Fibroblast of the aortic adventitia (primary cell): ENCODE results near the gene ACAD11. TPM values are rescaled to one million over a fixed set of nuclear protein-coding genes. Genes with fewer than 3 reads are reported as not detected.

Experiments used
- DNase-seq: peaks from one replicate; pipeline ENCODE4 v3.0.0-alpha.2; 2010; ENCODE audit warnings: low read depth
- H3K4me3 ChIP-seq: 2 replicates; pipeline ENCODE4 v1.5.1; 2011; ENCODE audit warnings: low read depth, mild to moderate bottlenecking, control low read depth, low read length, moderate library complexity
- CTCF ChIP-seq: IDR thresholded peaks from 2 replicates; pipeline ENCODE4 v1.5.1; 2011; ENCODE audit warnings: mild to moderate bottlenecking, low read length, control low read depth, inconsistent platforms; ENCODE audit not compliant: insufficient read depth
- total RNA-seq: library from RNA; depleted of rRNA; stranded (reverse); fragments of >200 nt; gene quantifications from 2 replicates; pipeline ENCODE4 v1.2.3, GENCODE V29; 2012; ENCODE audit warnings: low replicate concordance

Gene ACAD11
- total RNA-seq, 1 donor, result 37.8 TPM

GRCh38 chr3:132570016-132570415, 89.6 kb downstream of the ACAD11 start:
- DNase-seq, result no peak
- TF ChIP-seq CTCF, result no peak
- no peak overlapping the region for H3K4me3 ChIP-seq

GRCh38 chr3:132569580-132569979, 90.0 kb downstream of the ACAD11 start:
- no peak overlapping the region for H3K4me3 ChIP-seq
- no peak for TF ChIP-seq CTCF
- peak; percentile 80 for DNase-seq

GRCh38 chr3:132569153-132569552, 90.5 kb downstream of the ACAD11 start:
- peak; percentile 68 for DNase-seq
- TF ChIP-seq CTCF, result no peak
- H3K4me3 ChIP-seq, result no peak overlapping the region

GRCh38 chr3:132568422-132568821, 91.2 kb downstream of the ACAD11 start:
- H3K4me3 ChIP-seq, result no peak overlapping the region
- DNase-seq, result no peak
- TF ChIP-seq CTCF, result no peak

GRCh38 chr3:132564070-132564465, 95.5 kb downstream of the ACAD11 start:
- DNase-seq, result no peak
- no peak overlapping the region for H3K4me3 ChIP-seq
- TF ChIP-seq CTCF, result no peak

GRCh38 chr3:132563420-132564069, 96.1 kb downstream of the ACAD11 start:
- TF ChIP-seq CTCF, result no peak
- no peak overlapping the region for H3K4me3 ChIP-seq
- DNase-seq, result peak; percentile 63

- H3K4me3 ChIP-seq, result no peak overlapping the region
- no peak for TF ChIP-seq CTCF
Observed at GRCh38 chr3:132561003-132561402, 98.6 kb downstream of the ACAD11 start.

More at GRCh38 chr3:132561003-132561402, 98.6 kb downstream of the ACAD11 start:
- no peak for DNase-seq
